HG02970 (cell line): ENCODE data around the gene PRMT1.
"Not testable (repeated sequence)": the region's sequence is repeated elsewhere in the genome, so short reads cannot be mapped to it uniquely, and the experiment has no call there.

Experiments
- ATAC-seq: cut with Tn5 transposase; IDR thresholded peaks from one replicate; pipeline ENCODE4 v1.9.1; 2021; ENCODE audit warnings: mild to moderate bottlenecking, moderate library complexity, moderate number of reproducible peaks; ENCODE audit not compliant: unreplicated experiment, low FRiP score

The PRMT1 gene

GRCh38 chr19:49713236-49713845, 36.3 kb downstream of the PRMT1 start:
- ATAC-seq = no peak

GRCh38 chr19:49716154-49716553, 39.1 kb downstream of the PRMT1 start:
- no peak for ATAC-seq

GRCh38 chr19:49718511-49718910, 41.4 kb downstream of the PRMT1 start:
- no peak for ATAC-seq

DNA sequence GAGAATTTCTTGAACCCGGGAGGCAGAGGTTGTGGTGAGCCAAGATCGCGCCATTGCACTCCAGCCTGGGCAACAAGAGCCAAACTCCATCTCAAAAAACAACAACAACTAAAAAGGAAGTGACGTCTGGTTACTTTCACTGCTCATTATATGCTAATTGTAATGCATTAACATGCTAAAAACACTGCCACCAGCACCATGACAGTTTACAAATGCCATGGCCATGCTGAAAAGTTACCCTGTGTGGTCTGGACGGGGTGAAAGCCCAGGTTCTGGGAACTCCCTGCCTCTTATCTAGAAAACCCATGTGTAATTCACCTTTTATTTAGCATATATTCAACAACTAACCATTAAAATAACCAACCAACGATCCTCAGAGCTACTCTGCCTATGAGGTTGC, 41.9 kb downstream of the PRMT1 start:
- no peak for ATAC-seq

DNA sequence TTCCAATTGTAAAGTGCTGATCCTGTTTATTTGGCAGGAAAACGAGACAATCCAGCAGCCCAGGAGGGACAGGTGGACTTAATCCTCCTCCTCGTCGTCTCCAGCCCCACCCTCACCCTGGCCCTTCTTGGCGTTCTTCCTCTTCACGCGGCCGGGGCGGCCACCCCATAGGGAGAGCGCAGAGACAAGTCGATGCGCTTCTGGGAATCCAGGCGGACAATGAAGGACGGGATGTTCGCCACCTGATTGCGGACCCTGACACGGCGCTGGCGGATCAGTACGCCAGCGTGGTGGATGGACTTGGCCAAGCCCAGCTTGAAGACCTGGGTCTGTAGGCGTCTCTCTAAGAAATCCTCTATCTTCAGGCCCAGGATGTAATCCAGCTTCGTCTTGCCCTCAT, 42.3 kb downstream of the PRMT1 start:
- ATAC-seq = not testable (repeated sequence)

- ATAC-seq = no peak
Measured at GRCh38 chr19:49727217-49728030, 50.4 kb downstream of the PRMT1 start.

- ATAC-seq = no peak
Measured at GRCh38 chr19:49730166-49730565, 53.1 kb downstream of the PRMT1 start.
